Measurements from ENCODE around the gene MDN1. TPM values are rescaled to one million over a fixed set of nuclear protein-coding genes. Genes with fewer than 3 reads are reported as not detected.

Gene MDN1
- total RNA-seq, 1 experiment from 2014 or later: 117 TPM

DNA sequence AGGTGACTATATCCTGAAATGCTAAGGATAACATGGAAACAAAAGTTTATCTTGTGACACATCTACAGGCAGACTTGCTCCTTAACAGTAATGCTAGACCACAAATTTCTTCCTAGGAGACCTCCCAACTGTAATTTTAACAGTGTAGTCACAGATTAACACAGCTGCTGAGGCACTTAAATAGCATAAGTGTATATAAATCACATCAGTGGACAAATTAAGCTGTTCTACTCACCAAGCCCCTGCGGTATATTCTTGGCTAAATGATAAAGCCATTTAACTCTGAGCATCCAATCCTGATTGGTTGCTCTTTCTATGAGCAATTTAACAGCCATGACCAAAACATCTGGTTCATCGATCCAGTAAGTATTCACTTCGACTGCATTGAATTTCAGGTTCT lies 107.8 kb downstream of the MDN1 start:
- Mint-ChIP-seq H3K4me1 (no peaks in the 10 kb centered on the region), H3K27ac (no peak overlapping the region), H3K27me3 (ENCODE audit: low read depth) (no peaks in the 10 kb centered on the region), H3K9me3 (no peaks in the 10 kb centered on the region), H3K4me3 (no peak overlapping the region), H3K36me3 (ENCODE audit: insufficient read depth in 1 of 3, low read depth in 3 of 3) (peaks cover 72 to 91% (median 86%) of the 10 kb centered on the region in 3 experiments)
- Histone ChIP-seq H2BK15ac (ENCODE audit: low read depth, low read length) (no peak overlapping the region), H3K23me2 (ENCODE audit: insufficient read length, low read depth, low read length, poor library complexity, severe bottlenecking) (no peaks in the 10 kb centered on the region), H3K4me2 (ENCODE audit: insufficient read depth, insufficient read length, low read length) (no peak overlapping the region), H3K27me3 (ENCODE audit: insufficient read depth, low read length) (no peaks in the 10 kb centered on the region), H4K20me1 (ENCODE audit: control insufficient read depth, insufficient read depth, insufficient read length) (no peaks in the 10 kb centered on the region), H3K4me1 (ENCODE audit: insufficient read depth, low read length) (no peaks in the 10 kb centered on the region), H3K27ac (ENCODE audit: insufficient read length, low read depth, low read length) (no peak overlapping the region), H3K9me3 (ENCODE audit: control insufficient read depth, low read depth, low read length) (no peaks in the 10 kb centered on the region), H2BK120ac (ENCODE audit: low read depth, low read length, poor library complexity, severe bottlenecking) (no peak overlapping the region), H3K9ac (ENCODE audit: extremely low read depth, insufficient read length, low read length) (no peak overlapping the region), H2AK5ac (ENCODE audit: insufficient read length, low read length) (no peak overlapping the region), H3T11ph (ENCODE audit: low read length) (no peak overlapping the region), H2AFZ (ENCODE audit: low read length) (no peak overlapping the region), H3K56ac (ENCODE audit: insufficient read length, low read depth, low read length) (no peak overlapping the region), H4K91ac (ENCODE audit: insufficient read length, low read depth, low read length) (no peak overlapping the region), H3K79me2 (ENCODE audit: insufficient read depth, low read length) (no peaks in the 10 kb centered on the region), H2BK20ac (ENCODE audit: low read depth, low read length, poor library complexity, severe bottlenecking) (no peak overlapping the region), H3K23ac (ENCODE audit: insufficient read length, low read depth, low read length) (no peak overlapping the region), H4K8ac (replicated peaks; ENCODE audit: insufficient read length, low read depth, low read length) (no peak overlapping the region), H3K4ac (ENCODE audit: low read depth, low read length) (no peak overlapping the region), H4K5ac (ENCODE audit: insufficient read length, low read depth, low read length) (no peak overlapping the region), H3K79me1 (ENCODE audit: insufficient read depth, low read depth, low read length, poor library complexity, severe bottlenecking) (no peaks in the 10 kb centered on the region), H2BK12ac (ENCODE audit: insufficient read length, low read depth, low read length) (no peak overlapping the region), H3K14ac (ENCODE audit: insufficient read depth, low read length) (no peak overlapping the region), H3K18ac (ENCODE audit: insufficient read length, low read depth, low read length) (no peak overlapping the region), H2BK5ac (ENCODE audit: insufficient read length, low read length) (no peak overlapping the region)
- TF ChIP-seq, protein P1, sequence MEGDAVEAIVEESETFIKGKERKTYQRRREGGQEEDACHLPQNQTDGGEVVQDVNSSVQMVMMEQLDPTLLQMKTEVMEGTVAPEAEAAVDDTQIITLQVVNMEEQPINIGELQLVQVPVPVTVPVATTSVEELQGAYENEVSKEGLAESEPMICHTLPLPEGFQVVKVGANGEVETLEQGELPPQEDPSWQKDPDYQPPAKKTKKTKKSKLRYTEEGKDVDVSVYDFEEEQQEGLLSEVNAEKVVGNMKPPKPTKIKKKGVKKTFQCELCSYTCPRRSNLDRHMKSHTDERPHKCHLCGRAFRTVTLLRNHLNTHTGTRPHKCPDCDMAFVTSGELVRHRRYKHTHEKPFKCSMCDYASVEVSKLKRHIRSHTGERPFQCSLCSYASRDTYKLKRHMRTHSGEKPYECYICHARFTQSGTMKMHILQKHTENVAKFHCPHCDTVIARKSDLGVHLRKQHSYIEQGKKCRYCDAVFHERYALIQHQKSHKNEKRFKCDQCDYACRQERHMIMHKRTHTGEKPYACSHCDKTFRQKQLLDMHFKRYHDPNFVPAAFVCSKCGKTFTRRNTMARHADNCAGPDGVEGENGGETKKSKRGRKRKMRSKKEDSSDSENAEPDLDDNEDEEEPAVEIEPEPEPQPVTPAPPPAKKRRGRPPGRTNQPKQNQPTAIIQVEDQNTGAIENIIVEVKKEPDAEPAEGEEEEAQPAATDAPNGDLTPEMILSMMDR (conservative IDR thresholded peaks at IDR 0.05): no peak
- no peak for DNase-seq
- no CpG with 5 or more reads among the region's 3 CpGs for WGBS (ENCODE audit: extremely low coverage, insufficient read length, low lambda C conversion rate)
